Erythroblast (primary cell): ENCODE data around the gene LAGE3.

ENCODE experiments used
- GATA1 ChIP-seq: IDR thresholded peaks from 2 replicates; pipeline ENCODE4 v1.6.1; 2011; ENCODE audit warnings: low read depth, mild to moderate bottlenecking, control low read depth, low read length, moderate library complexity
- POLR2A ChIP-seq: IDR thresholded peaks from 2 replicates; pipeline ENCODE4 v1.6.1; 2011; ENCODE audit warnings: mild to moderate bottlenecking, low read length

- TF ChIP-seq POLR2A: no peak
- TF ChIP-seq GATA1: no peak
These were observed 27.6 kb upstream of the LAGE3 start for GRCh38 chrX:154506483-154507332.
